Progenitor cell of endocrine pancreas (in vitro differentiated cells): ENCODE results near the gene CASR. TPM values are rescaled to one million over a fixed set of nuclear protein-coding genes. Genes with fewer than 3 reads are reported as not detected.

Experiments used
- DNase-seq: peaks from one replicate; pipeline ENCODE4 v3.0.0; 2021; ENCODE audit warnings: low spot score; ENCODE audit not compliant: unreplicated experiment
- H3K27ac Mint-ChIP-seq: 2 replicates; pipeline ENCODE4 v1.8.0; 2021; ENCODE audit warnings: mild to moderate bottlenecking, moderate library complexity, mixed read lengths
- H3K27me3 Mint-ChIP-seq: 2 replicates; pipeline ENCODE4 v1.8.0; 2021; ENCODE audit warnings: mixed read lengths
- H3K36me3 Mint-ChIP-seq: 2 replicates; pipeline ENCODE4 v1.8.0; 2022; ENCODE audit warnings: mixed read lengths; ENCODE audit not compliant: insufficient read depth
- H3K4me1 Mint-ChIP-seq: 2 replicates; pipeline ENCODE4 v1.8.0; 2021; ENCODE audit warnings: low read depth, mixed read lengths
- H3K4me3 Mint-ChIP-seq: 2 replicates; pipeline ENCODE4 v1.8.0; 2021; ENCODE audit warnings: low read depth, mild to moderate bottlenecking, moderate library complexity, mixed read lengths
- H3K9me3 Mint-ChIP-seq: 2 replicates; pipeline ENCODE4 v1.8.0; 2021; ENCODE audit warnings: low read depth, mixed read lengths
- total RNA-seq: library from RNA; stranded (reverse); gene quantifications from 2 replicates; pipeline ENCODE4 v1.2.1, GENCODE V29; 2021
- TF ChIP-seq, protein P1 (sequence below): fragments of 200-600 bp; sonication (generic); IDR thresholded peaks from one replicate; pipeline ENCODE4 v1.5.0; 2021; ENCODE audit warnings: antibody characterized with exemption, mild to moderate bottlenecking; ENCODE audit not compliant: unreplicated experiment

Gene CASR
- total RNA-seq, 1 donor from 2014 or later: 2.3 TPM

DNA sequence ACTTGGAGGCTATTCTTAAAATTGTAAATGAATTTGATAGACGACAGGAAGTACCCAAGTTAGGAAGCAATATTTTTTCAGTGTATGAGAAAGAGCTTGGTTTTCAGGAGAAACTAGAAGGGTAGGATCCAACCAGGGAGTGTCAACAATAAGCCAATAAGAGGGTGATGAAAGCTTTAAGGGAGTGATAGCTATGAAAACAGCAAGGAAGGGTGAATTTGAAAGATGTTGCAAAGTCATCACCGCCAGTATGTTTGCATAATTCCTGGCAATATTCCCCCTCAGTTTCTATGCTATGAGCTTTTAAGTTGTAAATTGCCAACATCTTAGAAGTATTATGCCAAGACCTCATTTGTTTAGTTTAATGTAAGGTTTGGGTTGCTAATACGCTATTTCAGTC lies 129.8 kb downstream of the CASR start:
- H3K4me1 Mint-ChIP-seq: peaks cover 3% of the 10 kb centered on the region
- no peak overlapping the region for H3K4me3 Mint-ChIP-seq
- H3K9me3 Mint-ChIP-seq: peaks cover 3% of the 10 kb centered on the region
- no peaks in the 10 kb centered on the region for H3K36me3 Mint-ChIP-seq
- no peak overlapping the region for H3K27ac Mint-ChIP-seq
- TF ChIP-seq, protein P1, sequence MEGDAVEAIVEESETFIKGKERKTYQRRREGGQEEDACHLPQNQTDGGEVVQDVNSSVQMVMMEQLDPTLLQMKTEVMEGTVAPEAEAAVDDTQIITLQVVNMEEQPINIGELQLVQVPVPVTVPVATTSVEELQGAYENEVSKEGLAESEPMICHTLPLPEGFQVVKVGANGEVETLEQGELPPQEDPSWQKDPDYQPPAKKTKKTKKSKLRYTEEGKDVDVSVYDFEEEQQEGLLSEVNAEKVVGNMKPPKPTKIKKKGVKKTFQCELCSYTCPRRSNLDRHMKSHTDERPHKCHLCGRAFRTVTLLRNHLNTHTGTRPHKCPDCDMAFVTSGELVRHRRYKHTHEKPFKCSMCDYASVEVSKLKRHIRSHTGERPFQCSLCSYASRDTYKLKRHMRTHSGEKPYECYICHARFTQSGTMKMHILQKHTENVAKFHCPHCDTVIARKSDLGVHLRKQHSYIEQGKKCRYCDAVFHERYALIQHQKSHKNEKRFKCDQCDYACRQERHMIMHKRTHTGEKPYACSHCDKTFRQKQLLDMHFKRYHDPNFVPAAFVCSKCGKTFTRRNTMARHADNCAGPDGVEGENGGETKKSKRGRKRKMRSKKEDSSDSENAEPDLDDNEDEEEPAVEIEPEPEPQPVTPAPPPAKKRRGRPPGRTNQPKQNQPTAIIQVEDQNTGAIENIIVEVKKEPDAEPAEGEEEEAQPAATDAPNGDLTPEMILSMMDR: no peak
- DNase-seq: no peak
- H3K27me3 Mint-ChIP-seq: peaks cover 7% of the 10 kb centered on the region

DNA sequence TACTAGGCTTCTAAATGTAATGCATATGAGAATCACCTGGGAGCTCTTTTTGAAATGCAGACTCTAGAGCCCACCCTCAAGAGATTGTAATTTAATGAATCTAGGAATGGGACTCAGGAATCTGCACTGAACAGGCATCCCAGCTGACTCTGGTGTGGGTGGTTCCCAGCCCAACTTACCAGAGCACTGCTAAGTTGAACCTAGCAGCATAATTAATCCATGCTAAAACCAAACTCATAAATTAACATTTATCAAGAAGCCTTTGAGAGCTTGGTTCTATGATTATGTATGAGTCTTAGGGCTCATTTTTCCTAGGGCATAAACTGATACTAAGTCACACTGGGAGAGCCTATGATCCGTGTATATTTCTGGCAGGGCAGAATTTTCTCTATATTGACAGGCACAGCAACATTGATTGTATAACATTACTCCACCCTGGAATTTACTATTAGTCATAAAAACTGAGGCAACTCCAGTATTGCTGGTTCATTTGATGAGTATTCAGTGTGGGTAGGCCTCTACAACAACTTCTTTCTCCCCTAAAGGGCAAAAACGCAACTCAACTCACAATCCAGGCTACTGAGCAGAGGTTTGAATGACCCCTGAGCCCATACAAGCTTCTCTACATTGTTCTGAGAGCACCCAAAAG lies 130.9 kb downstream of the CASR start:
- H3K27ac Mint-ChIP-seq: no peak overlapping the region
- H3K9me3 Mint-ChIP-seq: peaks cover 5% of the 10 kb centered on the region
- H3K27me3 Mint-ChIP-seq: peaks cover 4% of the 10 kb centered on the region
- H3K4me3 Mint-ChIP-seq: no peak overlapping the region
- H3K4me1 Mint-ChIP-seq: peaks cover 3% of the 10 kb centered on the region
- DNase-seq: no peak
- H3K36me3 Mint-ChIP-seq: no peaks in the 10 kb centered on the region
- TF ChIP-seq, protein P1: no peak

DNA sequence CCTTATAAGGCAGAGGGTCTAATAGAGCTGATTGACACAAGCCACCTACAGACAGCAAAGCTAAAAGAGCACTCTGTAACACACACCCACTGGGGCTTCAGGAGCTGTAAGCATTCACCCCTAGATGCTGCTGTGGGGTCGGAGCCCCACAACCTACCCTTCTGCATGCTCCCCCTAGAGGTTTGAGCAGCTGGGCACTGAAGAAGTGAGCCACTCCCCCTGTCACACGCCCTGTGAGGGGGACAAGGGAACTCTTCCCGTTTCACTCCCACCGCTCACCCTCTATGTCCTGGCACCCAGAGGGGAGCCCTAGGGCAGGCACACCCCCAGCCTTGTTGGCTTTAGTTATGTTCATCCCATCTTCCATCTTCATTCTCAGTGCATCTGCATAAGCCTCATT lies 132.2 kb downstream of the CASR start:
- TF ChIP-seq, protein P1: no peak
- Mint-ChIP-seq H3K4me3 (no peak overlapping the region), H3K36me3 (peaks cover 1% of the 10 kb centered on the region), H3K27me3 (peaks cover 4% of the 10 kb centered on the region), H3K9me3 (peaks cover 9% of the 10 kb centered on the region), H3K4me1 (peaks cover 1% of the 10 kb centered on the region), H3K27ac (no peak overlapping the region)
- DNase-seq: no peak

DNA sequence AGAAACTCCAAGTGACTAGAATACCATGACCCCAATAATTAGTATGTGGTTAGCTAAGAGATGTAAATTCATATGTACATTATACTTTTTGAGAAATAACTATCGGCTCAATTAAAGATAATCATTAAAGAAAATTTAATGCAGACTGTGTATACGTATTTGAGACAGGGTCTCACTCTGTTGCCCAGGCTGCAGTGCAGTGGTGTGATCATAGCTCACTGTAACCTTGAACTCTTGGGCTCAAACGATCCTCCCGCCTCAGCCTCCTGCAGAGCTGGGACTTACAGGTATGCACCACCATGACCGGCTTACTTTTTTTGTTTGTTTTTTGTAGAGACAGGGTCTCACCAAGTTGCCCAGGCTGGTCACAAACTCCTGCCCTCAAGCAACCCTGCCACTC lies 132.9 kb downstream of the CASR start:
- H3K4me3 Mint-ChIP-seq: no peak overlapping the region

DNA sequence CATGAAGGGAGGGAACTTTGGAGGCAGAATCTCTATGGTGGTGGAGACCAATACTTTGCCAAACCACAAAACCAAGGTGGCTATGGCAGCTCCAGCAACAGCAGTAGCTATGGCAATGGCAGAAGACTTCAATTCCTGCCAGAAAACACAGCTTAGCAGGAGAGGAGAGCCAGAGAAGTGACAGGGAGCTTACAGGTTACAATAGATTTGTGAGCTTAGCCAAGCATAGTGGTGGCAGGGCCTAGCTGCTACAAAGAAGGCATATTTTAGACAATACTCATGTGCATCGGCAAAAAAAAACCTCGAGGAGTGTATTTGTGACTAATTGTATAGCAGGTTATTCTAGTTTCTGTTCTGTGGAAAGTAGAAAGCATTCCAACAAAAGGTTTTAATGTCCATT lies 135.2 kb downstream of the CASR start:
- peaks cover 1% of the 10 kb centered on the region for H3K36me3 Mint-ChIP-seq
- DNase-seq: no peak
- peaks cover 9% of the 10 kb centered on the region for H3K9me3 Mint-ChIP-seq
- no peaks in the 10 kb centered on the region for H3K27me3 Mint-ChIP-seq
- TF ChIP-seq, protein P1: no peak
- no peak overlapping the region for H3K4me3 Mint-ChIP-seq
- no peak overlapping the region for H3K27ac Mint-ChIP-seq
- no peaks in the 10 kb centered on the region for H3K4me1 Mint-ChIP-seq

More for the DNA sequence above, 132.9 kb downstream of the CASR start:
- H3K27me3 Mint-ChIP-seq: peaks cover 4% of the 10 kb centered on the region
- peaks cover 9% of the 10 kb centered on the region for H3K9me3 Mint-ChIP-seq
- peaks cover 1% of the 10 kb centered on the region for H3K36me3 Mint-ChIP-seq
- DNase-seq: no peak
- TF ChIP-seq, protein P1: no peak
- no peak overlapping the region for H3K27ac Mint-ChIP-seq
- no peaks in the 10 kb centered on the region for H3K4me1 Mint-ChIP-seq
